ENCODE measurements around the gene ATAD2B.
"Not testable (repeated sequence)": the region's sequence is repeated elsewhere in the genome, so short reads cannot be mapped to it uniquely, and the experiment has no call there.

ATAD2B gene

GRCh38 chr2:23723029-23723428, 203.9 kb downstream of the ATAD2B start:
- not testable (repeated sequence) for DNase-seq

GRCh38 chr2:23722255-23722654, 204.7 kb downstream of the ATAD2B start:
- no peak for DNase-seq

GRCh38 chr2:23721454-23721826, 205.5 kb downstream of the ATAD2B start:
- DNase-seq, result no peak

GRCh38 chr2:23720705-23721453, 206.0 kb downstream of the ATAD2B start:
- no peak for DNase-seq

GRCh38 chr2:23719716-23720115, 207.2 kb downstream of the ATAD2B start:
- DNase-seq, result no peak

- DNase-seq, result no peak
These were observed 207.8 kb downstream of the ATAD2B start for GRCh38 chr2:23718931-23719700.

- no peak for DNase-seq
These were observed 213.6 kb downstream of the ATAD2B start for GRCh38 chr2:23713351-23713750.

GRCh38 chr2:23712756-23713151, 214.2 kb downstream of the ATAD2B start:
- DNase-seq, result no peak

GRCh38 chr2:23711979-23712755, 214.8 kb downstream of the ATAD2B start:
- DNase-seq, result no peak

GRCh38 chr2:23709311-23709710, 217.6 kb downstream of the ATAD2B start:
- DNase-seq, result no peak

- DNase-seq, result no peak
These were observed 218.2 kb downstream of the ATAD2B start for GRCh38 chr2:23708771-23709170.

- no peak for DNase-seq
These were observed 219.8 kb downstream of the ATAD2B start for GRCh38 chr2:23707096-23707495.

- DNase-seq, result no peak
These were observed 220.3 kb downstream of the ATAD2B start for GRCh38 chr2:23706613-23707078.

- no peak for DNase-seq
These were observed 220.9 kb downstream of the ATAD2B start for GRCh38 chr2:23705771-23706612.

- DNase-seq, result no peak
These were observed 223.1 kb downstream of the ATAD2B start for GRCh38 chr2:23703583-23704385.

- no peak for DNase-seq
These were observed 223.8 kb downstream of the ATAD2B start for GRCh38 chr2:23703037-23703582.

GRCh38 chr2:23700627-23701026, 226.3 kb downstream of the ATAD2B start:
- DNase-seq, result no peak

- no peak for DNase-seq
These were observed 227.4 kb downstream of the ATAD2B start for GRCh38 chr2:23699580-23699925.

- no peak for DNase-seq
These were observed 228.0 kb downstream of the ATAD2B start for GRCh38 chr2:23698721-23699579.

Data from NCI-H1930 (cell line).